Colonic mucosa (tissue), 4 donors: ENCODE measurements around the gene CCDC102B. TPM values are rescaled to one million over a fixed set of nuclear protein-coding genes. Genes with fewer than 3 reads are reported as not detected.
A peak's percentile ranks its signal among the peaks of the same experiment; 100 is the strongest.

Experiments
- DNase-seq: peaks from one replicate; pipeline ENCODE4 v3.0.0-alpha.2; 2020
- H3K27ac ChIP-seq: fragments of 200-600 bp; one replicate; pipeline ENCODE4 v1.8.0; 2021
- H3K27me3 ChIP-seq: fragments of 200-600 bp; one replicate; pipeline ENCODE4 v1.8.0; 2021
- H3K36me3 ChIP-seq: fragments of 200-600 bp; one replicate; pipeline ENCODE4 v1.8.0; 2021
- H3K4me1 ChIP-seq: fragments of 200-600 bp; one replicate; pipeline ENCODE4 v1.8.0; 2021; ENCODE audit warnings: mild to moderate bottlenecking
- H3K4me3 ChIP-seq: fragments of 200-600 bp; one replicate; pipeline ENCODE4 v1.8.0; 2021
- H3K9ac ChIP-seq, 2 donors: one replicate each; pipeline ENCODE4 v1.7.0; 2013; ENCODE audit warnings: control low read depth in 2 of 2, low read depth in 2 of 2, low read length in 2 of 2
- H3K9me3 ChIP-seq: fragments of 200-600 bp; one replicate; pipeline ENCODE4 v1.8.0; 2021
- intact Hi-C: fragments of 100-400 bp; cut with DNase I; formaldehyde crosslinking; loops from one replicate; pipeline ENCODE4 v1.14.1; 2022
- total RNA-seq, 2 donors: library from RNA; stranded (reverse); fragmentation: NEBNext Ultra II Directional in 1 of 2; extraction: Animal tissue kit (Norgen Biotek cat#: 25700) in 1 of 2; gene quantifications; one replicate each; pipeline ENCODE4 v1.2.1, GENCODE V29; 2021
- TF ChIP-seq, protein P1 (sequence below): fragments of 200-600 bp; IDR thresholded peaks from one replicate; pipeline ENCODE4 v1.8.0; 2022; ENCODE audit warnings: antibody characterized with exemption, mild to moderate bottlenecking
- donor health status: healthy.
- donor health status: DM: no; HTN: no; CAD: no.
- donor health status: DM: no; HTN: no; CAD: no.

The CCDC102B gene
- total RNA-seq, 2 donors from 2014 or later, result 1.7 to 3.3 TPM

DNA sequence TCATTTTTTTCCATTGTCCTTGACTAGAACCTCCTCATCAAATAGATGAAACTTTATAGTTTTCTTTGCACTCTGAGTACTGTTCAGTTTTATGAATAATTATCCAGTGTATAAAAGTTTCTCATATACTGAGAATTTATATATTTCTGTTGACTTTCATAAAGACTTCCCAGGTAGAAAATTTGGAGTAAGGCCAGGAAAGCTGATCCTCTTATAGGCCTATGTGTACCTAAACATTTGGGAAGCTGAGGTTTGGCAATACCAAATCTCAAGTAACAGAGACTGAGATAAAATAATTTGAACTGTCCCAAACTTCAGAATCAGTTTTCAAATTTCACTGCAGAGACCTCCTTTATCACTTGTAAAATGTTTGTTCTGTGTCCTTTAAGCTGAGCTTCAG, 43.4 kb downstream of the CCDC102B start:
- H3K9ac ChIP-seq, result no peak overlapping the region
- H3K27ac ChIP-seq, result peak overlapping the region; percentile 4
- H3K4me3 ChIP-seq, result no peak overlapping the region
- H3K36me3 ChIP-seq, result no peaks in the 10 kb centered on the region
- no peaks in the 10 kb centered on the region for H3K4me1 ChIP-seq
- DNase-seq, result no peak
- H3K9me3 ChIP-seq, result no peaks in the 10 kb centered on the region
- TF ChIP-seq, protein P1, sequence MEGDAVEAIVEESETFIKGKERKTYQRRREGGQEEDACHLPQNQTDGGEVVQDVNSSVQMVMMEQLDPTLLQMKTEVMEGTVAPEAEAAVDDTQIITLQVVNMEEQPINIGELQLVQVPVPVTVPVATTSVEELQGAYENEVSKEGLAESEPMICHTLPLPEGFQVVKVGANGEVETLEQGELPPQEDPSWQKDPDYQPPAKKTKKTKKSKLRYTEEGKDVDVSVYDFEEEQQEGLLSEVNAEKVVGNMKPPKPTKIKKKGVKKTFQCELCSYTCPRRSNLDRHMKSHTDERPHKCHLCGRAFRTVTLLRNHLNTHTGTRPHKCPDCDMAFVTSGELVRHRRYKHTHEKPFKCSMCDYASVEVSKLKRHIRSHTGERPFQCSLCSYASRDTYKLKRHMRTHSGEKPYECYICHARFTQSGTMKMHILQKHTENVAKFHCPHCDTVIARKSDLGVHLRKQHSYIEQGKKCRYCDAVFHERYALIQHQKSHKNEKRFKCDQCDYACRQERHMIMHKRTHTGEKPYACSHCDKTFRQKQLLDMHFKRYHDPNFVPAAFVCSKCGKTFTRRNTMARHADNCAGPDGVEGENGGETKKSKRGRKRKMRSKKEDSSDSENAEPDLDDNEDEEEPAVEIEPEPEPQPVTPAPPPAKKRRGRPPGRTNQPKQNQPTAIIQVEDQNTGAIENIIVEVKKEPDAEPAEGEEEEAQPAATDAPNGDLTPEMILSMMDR, result no peak
- intact Hi-C loops, result loop anchor here (10.0 kb wide), 1 partner anchor 1244 kb away; no protein-coding TSS in a partner anchor
- no peaks in the 10 kb centered on the region for H3K27me3 ChIP-seq

DNA sequence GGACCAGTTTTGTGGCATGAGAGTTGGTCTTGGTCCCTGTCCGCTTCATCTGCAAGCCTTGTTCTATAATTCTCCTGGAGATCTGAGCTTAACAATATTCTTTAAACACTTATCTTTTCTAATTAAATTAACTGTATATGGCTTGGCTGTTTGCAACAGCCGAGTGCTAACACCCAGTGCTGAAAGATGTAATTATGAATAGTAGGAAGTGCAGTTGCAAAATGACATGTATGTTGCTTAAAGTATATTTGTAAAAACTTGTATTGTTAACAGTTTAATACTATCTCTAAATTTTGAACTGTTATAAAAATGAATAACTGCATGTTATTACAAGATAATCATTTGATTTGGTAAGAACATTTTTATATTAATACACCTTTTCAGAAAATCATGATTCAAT, 45.1 kb downstream of the CCDC102B start:
- intact Hi-C loops, result loop anchor here (10.0 kb wide), 1 partner anchor 1242 kb away; no protein-coding TSS in a partner anchor

DNA sequence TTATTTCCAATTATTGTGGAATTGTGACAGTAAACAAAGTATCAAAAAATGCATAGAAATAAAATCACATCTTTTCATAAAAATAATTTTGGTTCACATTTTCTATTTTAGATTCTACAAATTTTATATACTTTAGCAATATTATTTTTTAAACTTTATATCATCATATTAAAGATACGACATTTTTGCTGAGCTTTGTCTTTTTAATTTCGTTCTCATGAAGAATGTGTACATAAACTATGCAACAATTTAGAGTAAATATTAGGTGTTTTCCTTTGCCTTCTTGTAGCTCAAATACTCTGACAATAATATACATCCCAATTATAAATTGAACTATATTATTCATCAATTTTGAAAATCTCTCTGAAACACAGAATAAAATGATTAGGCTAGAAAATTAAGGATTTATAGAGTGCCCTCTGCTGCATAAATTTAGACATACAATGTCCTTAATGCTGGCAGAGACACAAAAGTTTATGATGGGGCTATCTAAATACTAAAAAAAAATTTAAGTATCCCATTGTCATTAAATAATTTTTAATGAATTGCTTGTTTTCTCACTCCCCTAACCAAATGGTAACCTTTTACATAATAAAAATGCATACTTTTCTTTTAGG, 45.7 kb downstream of the CCDC102B start:
- Histone ChIP-seq H3K9ac (no peak overlapping the region), H3K27me3 (no peaks in the 10 kb centered on the region), H3K4me1 (no peaks in the 10 kb centered on the region), H3K9me3 (no peaks in the 10 kb centered on the region), H3K36me3 (no peaks in the 10 kb centered on the region), H3K4me3 (no peak overlapping the region), H3K27ac (no peak overlapping the region)
- TF ChIP-seq, protein P1, result no peak
- no peak for DNase-seq
- intact Hi-C loops, result loop anchor here (10.0 kb wide), 1 partner anchor 1241 kb away; no protein-coding TSS in a partner anchor

More for the DNA sequence above, 45.1 kb downstream of the CCDC102B start:
- no peak overlapping the region for H3K4me3 ChIP-seq
- H3K4me1 ChIP-seq, result no peaks in the 10 kb centered on the region
- H3K9me3 ChIP-seq, result no peaks in the 10 kb centered on the region
- H3K27me3 ChIP-seq, result no peaks in the 10 kb centered on the region
- H3K27ac ChIP-seq, result no peak overlapping the region
- no peaks in the 10 kb centered on the region for H3K36me3 ChIP-seq
- TF ChIP-seq, protein P1, result no peak
- H3K9ac ChIP-seq, result no peak overlapping the region
- no peak for DNase-seq

DNA sequence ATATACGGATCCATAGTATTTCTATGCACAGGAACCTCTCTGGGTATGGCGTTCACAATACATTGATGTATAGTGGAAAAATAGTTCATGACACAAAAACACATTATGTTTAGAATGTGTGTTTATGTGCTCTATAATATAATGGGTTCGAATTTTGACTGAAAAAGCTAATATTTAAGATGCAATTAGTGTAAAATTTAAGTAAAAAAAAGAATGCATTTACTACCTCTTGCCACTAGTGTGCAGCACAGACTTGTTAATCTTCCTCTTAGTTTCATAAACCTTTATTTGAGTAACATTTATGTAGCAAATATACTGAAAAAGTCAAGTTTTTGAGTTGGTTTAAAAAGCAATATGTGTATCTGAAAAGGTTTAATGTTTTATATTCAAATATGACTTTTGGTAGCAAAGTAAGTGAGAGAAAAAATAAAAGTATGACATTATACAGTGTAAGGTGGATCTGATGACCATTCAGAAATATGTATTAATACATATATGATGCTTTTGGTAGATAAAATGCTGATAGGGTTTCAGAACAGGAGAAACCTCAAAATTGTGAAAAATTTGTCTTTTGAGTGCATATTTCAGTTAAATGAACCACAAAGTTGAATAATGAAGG, 49.4 kb downstream of the CCDC102B start:
- intact Hi-C loops, result loop anchor here (10.0 kb wide), 1 partner anchor 1237 kb away; no protein-coding TSS in a partner anchor
- no peak overlapping the region for H3K9ac ChIP-seq
- H3K4me1 ChIP-seq, result no peaks in the 10 kb centered on the region
- H3K36me3 ChIP-seq, result no peaks in the 10 kb centered on the region
- no peak overlapping the region for H3K27ac ChIP-seq
- TF ChIP-seq, protein P1, result peak; percentile 53
- no peaks in the 10 kb centered on the region for H3K27me3 ChIP-seq
- no peak overlapping the region for H3K4me3 ChIP-seq
- no peak for DNase-seq
- H3K9me3 ChIP-seq, result no peaks in the 10 kb centered on the region

DNA sequence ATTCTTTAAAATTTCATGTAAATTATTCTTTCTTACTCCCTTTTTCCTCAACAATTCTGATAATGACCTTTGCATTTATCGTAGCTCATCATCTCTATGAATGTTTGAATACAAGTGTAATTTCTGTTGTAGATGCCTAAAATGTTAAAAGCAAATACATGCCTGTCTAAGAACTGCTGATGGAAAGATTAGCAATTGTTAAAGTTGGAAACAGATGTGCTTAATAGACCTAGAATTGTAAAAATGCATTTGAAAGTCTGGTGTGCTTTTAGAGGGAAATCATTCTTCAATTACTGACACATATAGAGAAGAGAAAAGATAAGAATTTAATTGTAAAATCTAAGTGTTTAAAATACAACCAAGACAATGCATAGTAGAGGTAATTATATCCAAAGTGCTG, 50.4 kb downstream of the CCDC102B start:
- DNase-seq, result no peak
- no peaks in the 10 kb centered on the region for H3K9me3 ChIP-seq
- H3K27ac ChIP-seq, result no peak overlapping the region
- TF ChIP-seq, protein P1, result no peak
- H3K36me3 ChIP-seq, result no peaks in the 10 kb centered on the region
- intact Hi-C loops, result loop anchor here (10.0 kb wide), 1 partner anchor 1237 kb away; no protein-coding TSS in a partner anchor
- no peaks in the 10 kb centered on the region for H3K27me3 ChIP-seq
- no peaks in the 10 kb centered on the region for H3K4me1 ChIP-seq
- no peak overlapping the region for H3K4me3 ChIP-seq
- H3K9ac ChIP-seq, result no peak overlapping the region
